Central memory CD4-positive, alpha-beta T cell (primary cell): ENCODE data around the gene LSM5.

Experiments
- DNase-seq: peaks from one replicate; pipeline ENCODE4 v3.0.0; 2022

LSM5 gene

GRCh38 chr7:32458025-32458424 is 32.2 kb downstream of the LSM5 start:
- DNase-seq = no peak

- no peak for DNase-seq
These were observed 36.7 kb downstream of the LSM5 start for GRCh38 chr7:32453341-32454011.

GRCh38 chr7:32447218-32447617 is 43.0 kb downstream of the LSM5 start:
- DNase-seq = no peak

- no peak for DNase-seq
These were observed 53.8 kb downstream of the LSM5 start for GRCh38 chr7:32436146-32436928.
